ENCODE data around the gene PLPPR3. TPM values are rescaled to one million over a fixed set of nuclear protein-coding genes. Genes with fewer than 3 reads are reported as not detected.

The PLPPR3 gene
- total and polyA plus RNA-seq, 2 donors from 2014 or later = not detected

GRCh38 chr19:835210-835810 lies 13.6 kb upstream of the PLPPR3 start:
- Histone ChIP-seq H3K9ac (ENCODE audit: low read length in 3 of 3) (no peak overlapping the region), H3K27me3 (ENCODE audit: control insufficient read depth, insufficient read depth, low read length) (no peaks in the 10 kb centered on the region), H3K4me1 (ENCODE audit: control insufficient read depth in 2 of 3, insufficient read depth in 2 of 3, low read depth in 1 of 3, low read length in 3 of 3) (peaks cover 0 to 2% (median 0%) of the 10 kb centered on the region in 3 donors), H3K36me3 (ENCODE audit: control insufficient read depth in 2 of 3, insufficient read depth in 3 of 3, low read length in 3 of 3) (no peaks in the 10 kb centered on the region), H3K9me3 (ENCODE audit: control insufficient read depth in 2 of 3, insufficient read depth in 1 of 3, low read length in 3 of 3) (no peaks in the 10 kb centered on the region), H3K4me3 (ENCODE audit: low read length in 3 of 3) (no peak overlapping the region), H3K27ac (ENCODE audit: low read depth in 2 of 2, low read length in 2 of 2) (no peak overlapping the region)
- TF ChIP-seq CTCF (IDR thresholded peaks at IDR 0.05; ENCODE audit: borderline replicate concordance, extremely low read depth, insufficient read depth) = no peak
- no peak for FAIRE-seq
- intact Hi-C loops (cut with DNase I) = no loop called here
- DNase-seq = peak in 1 of 5 donors; percentile 76

DNA sequence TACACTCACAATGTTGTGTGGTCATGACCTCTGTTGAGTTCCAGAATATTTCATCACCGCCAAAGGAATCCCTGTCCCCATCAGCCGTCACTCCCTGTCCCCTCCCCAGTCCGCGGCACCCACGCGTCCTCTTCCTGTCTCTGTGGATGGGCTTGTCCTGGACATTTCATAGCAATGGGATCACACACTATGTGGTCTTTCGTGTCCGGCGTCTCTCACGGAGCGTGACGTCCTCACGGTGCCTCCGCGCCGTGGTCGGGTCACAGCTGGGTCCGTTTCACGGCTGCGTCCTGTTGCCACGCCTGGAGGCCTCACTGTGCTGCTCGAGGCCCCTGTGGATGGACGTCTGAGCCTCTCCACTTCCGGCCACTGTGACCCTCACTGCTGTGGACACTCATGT lies 12.5 kb upstream of the PLPPR3 start:
- H3K4me3 ChIP-seq (ENCODE audit: low read length in 3 of 3) = no peak overlapping the region
- no peak for FAIRE-seq
- H3K27me3 ChIP-seq (ENCODE audit: control insufficient read depth, insufficient read depth, low read length) = no peaks in the 10 kb centered on the region
- H3K9ac ChIP-seq (ENCODE audit: low read length in 3 of 3) = no peak overlapping the region
- peaks cover 0 to 2% (median 0%) of the 10 kb centered on the region in 3 donors for H3K4me1 ChIP-seq (ENCODE audit: control insufficient read depth in 2 of 3, insufficient read depth in 2 of 3, low read depth in 1 of 3, low read length in 3 of 3)
- TF ChIP-seq CTCF (IDR thresholded peaks at IDR 0.05; ENCODE audit: borderline replicate concordance, extremely low read depth, insufficient read depth) = no peak
- no peak for DNase-seq
- H3K27ac ChIP-seq (ENCODE audit: low read depth in 2 of 2, low read length in 2 of 2) = no peak overlapping the region
- intact Hi-C loops (cut with DNase I) = no loop called here
- H3K36me3 ChIP-seq (ENCODE audit: control insufficient read depth in 2 of 3, insufficient read depth in 3 of 3, low read length in 3 of 3) = no peaks in the 10 kb centered on the region
- H3K9me3 ChIP-seq (ENCODE audit: control insufficient read depth in 2 of 3, insufficient read depth in 1 of 3, low read length in 3 of 3) = no peaks in the 10 kb centered on the region

DNA sequence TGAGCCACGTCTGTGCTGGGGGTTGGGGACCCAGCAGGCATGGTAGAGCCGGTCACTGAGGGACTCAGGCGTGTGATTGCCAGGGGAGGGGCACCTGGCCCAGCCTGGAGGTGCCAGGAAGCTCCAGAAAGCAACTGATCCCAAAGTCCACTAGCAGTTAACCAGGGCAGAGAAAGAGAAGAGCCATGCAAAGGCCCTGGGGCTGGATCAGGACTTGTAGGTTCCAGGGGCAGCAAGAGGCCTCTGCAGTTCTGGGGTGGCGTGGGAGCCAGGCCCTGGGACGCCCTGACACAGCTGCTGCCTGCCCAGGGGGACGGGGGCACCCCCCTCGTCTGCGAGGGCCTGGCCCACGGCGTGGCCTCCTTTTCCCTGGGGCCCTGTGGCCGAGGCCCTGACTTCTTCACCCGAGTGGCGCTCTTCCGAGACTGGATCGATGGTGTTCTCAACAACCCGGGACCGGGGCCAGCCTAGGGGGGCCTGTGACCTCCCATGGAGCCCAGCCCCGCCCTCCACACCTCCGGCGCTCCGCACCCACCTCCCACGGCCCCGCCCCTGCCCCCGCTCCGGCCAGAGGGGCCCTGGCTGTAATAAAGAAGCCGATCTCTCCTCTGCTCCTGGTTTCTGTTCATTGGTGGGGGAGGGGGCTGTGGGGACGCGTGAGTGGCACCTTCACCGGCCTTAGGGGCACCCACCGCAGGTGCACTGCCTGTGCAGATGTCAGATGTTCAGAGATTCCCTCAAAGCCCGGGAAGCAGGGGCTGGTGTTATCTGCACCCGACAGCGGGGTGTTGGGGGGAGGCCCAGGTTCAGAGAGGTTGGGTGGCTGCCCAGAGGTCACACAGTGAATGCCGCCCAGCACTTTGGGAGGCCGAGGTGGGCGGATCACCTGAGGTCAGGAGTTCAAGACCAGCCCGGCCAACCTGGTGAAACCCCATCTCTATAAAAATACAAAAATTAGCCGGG lies 9.9 kb upstream of the PLPPR3 start:
- no peak for DNase-seq
- FAIRE-seq = no peak
- H3K9ac ChIP-seq (ENCODE audit: low read length in 3 of 3) = no peak overlapping the region
- H3K4me3 ChIP-seq (ENCODE audit: low read length in 3 of 3) = no peak overlapping the region
- H3K36me3 ChIP-seq (ENCODE audit: control insufficient read depth in 2 of 3, insufficient read depth in 3 of 3, low read length in 3 of 3) = no peaks in the 10 kb centered on the region
- H3K27me3 ChIP-seq (ENCODE audit: control insufficient read depth, insufficient read depth, low read length) = no peaks in the 10 kb centered on the region
- intact Hi-C loops (cut with DNase I) = no loop called here
- H3K9me3 ChIP-seq (ENCODE audit: control insufficient read depth in 2 of 3, insufficient read depth in 1 of 3, low read length in 3 of 3) = no peaks in the 10 kb centered on the region
- TF ChIP-seq CTCF (IDR thresholded peaks at IDR 0.05; ENCODE audit: borderline replicate concordance, extremely low read depth, insufficient read depth) = no peak
- H3K27ac ChIP-seq (ENCODE audit: low read depth in 2 of 2, low read length in 2 of 2) = no peak overlapping the region
- no peaks in the 10 kb centered on the region for H3K4me1 ChIP-seq (ENCODE audit: control insufficient read depth in 2 of 3, insufficient read depth in 2 of 3, low read depth in 1 of 3, low read length in 3 of 3)

Data from kidney (tissue), 14 donors.